ENCODE data around the gene EEF2K. TPM values are rescaled to one million over a fixed set of nuclear protein-coding genes. Genes with fewer than 3 reads are reported as not detected.
A peak's percentile ranks its signal among the peaks of the same experiment; 100 is the strongest.

The EEF2K gene
- total and polyA plus RNA-seq, 12 donors, result 5.1 to 38.9 (median 21.9) TPM

DNA sequence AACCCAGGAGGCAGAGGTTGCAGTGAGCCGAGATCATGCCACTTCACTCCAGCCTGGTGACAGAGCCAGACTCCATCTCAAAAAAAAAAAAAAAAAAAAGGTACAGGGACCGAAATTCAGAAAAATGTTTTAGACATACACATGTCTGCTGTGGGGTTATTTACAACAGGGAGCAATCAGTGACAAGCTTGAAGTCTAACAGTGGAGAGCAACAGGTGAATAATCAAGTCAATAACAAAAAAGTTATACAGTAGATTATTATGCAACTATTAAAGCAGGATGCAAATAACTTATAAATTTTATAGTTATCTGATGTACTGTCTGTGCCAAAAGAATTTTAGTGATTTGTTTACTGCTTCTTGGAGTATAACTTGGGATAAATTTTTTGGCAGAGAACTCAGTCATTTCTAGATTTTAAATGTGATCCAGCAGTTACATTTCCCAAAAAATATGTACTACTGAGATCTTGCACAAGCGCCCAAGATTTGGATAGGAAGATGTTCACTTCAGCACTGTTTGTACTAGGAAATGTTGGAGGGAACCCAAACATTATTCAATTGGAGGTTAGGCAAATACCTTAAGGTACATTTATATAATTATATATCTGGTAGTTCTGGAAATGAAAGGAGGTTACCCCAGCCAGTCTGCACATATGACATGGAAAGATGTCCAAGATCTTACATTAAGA is 34.1 kb downstream of the EEF2K start:
- WGBS, 2 donors, result 61 to 68% methylated on average over 3 of the region's 3 CpGs
- peak in 2 of 8 donors; percentile 25 to 71 for ATAC-seq
- no peaks in the 10 kb centered on the region for H3K9me3 ChIP-seq

DNA sequence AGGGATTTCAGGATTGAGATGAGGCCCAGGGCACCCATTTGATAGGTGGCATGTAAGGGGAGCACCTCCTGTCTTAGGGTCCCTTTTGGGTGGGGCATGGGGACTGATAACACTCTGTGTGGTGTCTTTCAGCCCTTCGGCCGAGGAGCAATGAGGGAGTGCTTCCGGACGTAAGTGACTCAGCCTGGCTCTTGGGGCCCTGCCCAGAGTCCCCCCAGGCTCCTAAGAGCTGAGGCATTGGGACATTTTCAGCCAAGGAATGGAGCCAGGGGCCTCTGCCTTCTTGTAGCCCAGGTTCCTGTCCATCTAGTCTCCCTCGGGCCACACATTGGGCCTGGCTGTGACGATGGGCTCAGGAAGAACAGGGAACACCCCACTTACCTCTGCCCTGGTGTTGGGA is 44.4 kb downstream of the EEF2K start:
- Histone ChIP-seq H3K4me3 (no peak overlapping the region), H3K27me3 (no peaks in the 10 kb centered on the region), H3K36me3 (peaks cover 0 to 100% (median 28%) of the 10 kb centered on the region in 9 donors), H3K27ac (no peak overlapping the region), H3K9me3 (peaks cover 0 to 10% (median 3%) of the 10 kb centered on the region in 11 donors), H3K4me1 (no peaks in the 10 kb centered on the region)
- peak in 1 of 8 donors; percentile 35 for ATAC-seq
- intact Hi-C loops (cut with DNase I), result no loop called here
- DNase-seq, result no peak
- WGBS, 2 donors, result 92 to 99% methylated on average over 6 of the region's 6 CpGs
- TF ChIP-seq, protein P1, sequence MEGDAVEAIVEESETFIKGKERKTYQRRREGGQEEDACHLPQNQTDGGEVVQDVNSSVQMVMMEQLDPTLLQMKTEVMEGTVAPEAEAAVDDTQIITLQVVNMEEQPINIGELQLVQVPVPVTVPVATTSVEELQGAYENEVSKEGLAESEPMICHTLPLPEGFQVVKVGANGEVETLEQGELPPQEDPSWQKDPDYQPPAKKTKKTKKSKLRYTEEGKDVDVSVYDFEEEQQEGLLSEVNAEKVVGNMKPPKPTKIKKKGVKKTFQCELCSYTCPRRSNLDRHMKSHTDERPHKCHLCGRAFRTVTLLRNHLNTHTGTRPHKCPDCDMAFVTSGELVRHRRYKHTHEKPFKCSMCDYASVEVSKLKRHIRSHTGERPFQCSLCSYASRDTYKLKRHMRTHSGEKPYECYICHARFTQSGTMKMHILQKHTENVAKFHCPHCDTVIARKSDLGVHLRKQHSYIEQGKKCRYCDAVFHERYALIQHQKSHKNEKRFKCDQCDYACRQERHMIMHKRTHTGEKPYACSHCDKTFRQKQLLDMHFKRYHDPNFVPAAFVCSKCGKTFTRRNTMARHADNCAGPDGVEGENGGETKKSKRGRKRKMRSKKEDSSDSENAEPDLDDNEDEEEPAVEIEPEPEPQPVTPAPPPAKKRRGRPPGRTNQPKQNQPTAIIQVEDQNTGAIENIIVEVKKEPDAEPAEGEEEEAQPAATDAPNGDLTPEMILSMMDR (IDR thresholded peaks at IDR 0.05), result no peak

More for the DNA sequence above, 34.1 kb downstream of the EEF2K start:
- DNase-seq, result no peak
- TF ChIP-seq, protein P1 (IDR thresholded peaks at IDR 0.05), result no peak
- intact Hi-C loops (cut with DNase I), result no loop called here
- Histone ChIP-seq H3K4me3 (no peak overlapping the region), H3K36me3 (peaks cover 0 to 50% (median 0%) of the 10 kb centered on the region in 9 donors), H3K27ac (peak overlapping the region in 5 of 10 donors; percentile 2 to 68 (median 37)), H3K27me3 (no peaks in the 10 kb centered on the region), H3K4me1 (peaks cover 0 to 36% (median 9%) of the 10 kb centered on the region in 9 donors)

DNA sequence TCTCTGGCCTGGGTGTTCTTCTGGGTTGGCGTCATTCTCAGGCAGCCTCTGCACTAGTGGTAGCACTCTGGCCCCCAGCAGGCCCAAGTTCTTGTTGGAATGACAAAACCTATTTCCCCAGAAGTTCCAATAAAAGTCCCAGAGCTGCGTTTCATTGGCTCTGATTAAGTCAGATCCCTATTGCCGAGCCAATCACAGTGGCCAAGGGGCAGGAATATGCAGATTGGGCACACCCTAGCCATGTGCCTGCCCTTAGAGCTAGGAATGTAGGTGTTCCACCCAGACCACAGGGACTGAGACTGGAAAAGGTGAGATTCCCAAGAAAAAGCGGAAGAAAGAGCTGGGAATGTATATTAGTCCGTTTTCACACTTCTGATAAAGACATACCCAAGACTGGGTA is 46.2 kb downstream of the EEF2K start:
- Histone ChIP-seq H3K27me3 (no peaks in the 10 kb centered on the region), H3K27ac (no peak overlapping the region), H3K4me3 (no peak overlapping the region), H3K9me3 (peaks cover 0 to 13% (median 3%) of the 10 kb centered on the region in 11 donors), H3K36me3 (peaks cover 0 to 100% (median 37%) of the 10 kb centered on the region in 9 donors), H3K4me1 (no peaks in the 10 kb centered on the region)
- 96 to 98% methylated on average over 5 of the region's 5 CpGs for WGBS, 2 donors
- DNase-seq (no peak), ATAC-seq (no peak)
- intact Hi-C loops (cut with DNase I), result no loop called here
- TF ChIP-seq, protein P1 (IDR thresholded peaks at IDR 0.05), result no peak

DNA sequence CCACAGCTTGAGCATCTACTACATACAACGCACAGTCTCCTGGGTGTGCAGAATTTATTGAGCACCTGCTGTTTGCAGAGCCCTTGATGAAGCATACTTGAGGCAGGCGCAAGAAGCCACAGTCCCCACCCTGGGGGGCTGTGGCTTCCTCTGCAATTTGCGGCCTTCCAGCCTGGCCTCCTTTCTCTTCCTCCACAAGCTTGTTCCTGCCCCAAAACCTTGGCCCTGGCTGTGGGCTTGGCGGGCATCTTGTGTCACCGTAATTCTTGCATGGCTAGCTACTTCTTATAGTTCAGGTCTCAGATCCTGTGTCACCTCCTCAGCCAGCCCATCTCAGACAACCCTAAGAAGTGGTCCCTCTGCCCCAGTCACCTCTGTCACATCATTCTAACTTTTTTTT is 47.2 kb downstream of the EEF2K start:
- H3K4me1 ChIP-seq, result no peaks in the 10 kb centered on the region
- TF ChIP-seq, protein P1 (IDR thresholded peaks at IDR 0.05), result no peak
- H3K27ac ChIP-seq, result no peak overlapping the region
- DNase-seq, result no peak
- WGBS, 2 donors, result 98 to 100% methylated on average over 5 of the region's 5 CpGs
- H3K36me3 ChIP-seq, result peaks cover 0 to 100% (median 47%) of the 10 kb centered on the region in 9 donors
- peaks cover 0 to 14% (median 3%) of the 10 kb centered on the region in 11 donors for H3K9me3 ChIP-seq
- no peaks in the 10 kb centered on the region for H3K27me3 ChIP-seq
- ATAC-seq, result no peak
- no peak overlapping the region for H3K4me3 ChIP-seq
- intact Hi-C loops (cut with DNase I), result no loop called here

Measured in heart right ventricle (tissue), 16 donors.